GM12864 (cell line): Measurements from ENCODE around the gene MFSD11.
"Not testable (repeated sequence)": the region's sequence is repeated elsewhere in the genome, so short reads cannot be mapped to it uniquely, and the experiment has no call there.

Source experiments
- DNase-seq: peaks from one replicate; pipeline ENCODE4 v3.0.0-alpha.2; 2011; ENCODE audit warnings: low read depth
- H3K4me3 ChIP-seq: 2 replicates; pipeline ENCODE4 v1.5.1; 2011; ENCODE audit warnings: mild to moderate bottlenecking, low read depth, low read length, control low read depth
- CTCF ChIP-seq: IDR thresholded peaks from 2 replicates; pipeline ENCODE4 v1.5.1; 2011; ENCODE audit warnings: low read depth, mild to moderate bottlenecking, moderate library complexity, low read length, control low read depth, inconsistent platforms; ENCODE audit errors: missing control alignments

The MFSD11 gene

GRCh38 chr17:76772842-76773525 lies 35.1 kb downstream of the MFSD11 start:
- no peak overlapping the region for H3K4me3 ChIP-seq
- TF ChIP-seq CTCF = no peak
- DNase-seq = no peak

GRCh38 chr17:76775021-76775600 lies 37.2 kb downstream of the MFSD11 start:
- TF ChIP-seq CTCF = no peak
- no peak overlapping the region for H3K4me3 ChIP-seq
- no peak for DNase-seq

DNA sequence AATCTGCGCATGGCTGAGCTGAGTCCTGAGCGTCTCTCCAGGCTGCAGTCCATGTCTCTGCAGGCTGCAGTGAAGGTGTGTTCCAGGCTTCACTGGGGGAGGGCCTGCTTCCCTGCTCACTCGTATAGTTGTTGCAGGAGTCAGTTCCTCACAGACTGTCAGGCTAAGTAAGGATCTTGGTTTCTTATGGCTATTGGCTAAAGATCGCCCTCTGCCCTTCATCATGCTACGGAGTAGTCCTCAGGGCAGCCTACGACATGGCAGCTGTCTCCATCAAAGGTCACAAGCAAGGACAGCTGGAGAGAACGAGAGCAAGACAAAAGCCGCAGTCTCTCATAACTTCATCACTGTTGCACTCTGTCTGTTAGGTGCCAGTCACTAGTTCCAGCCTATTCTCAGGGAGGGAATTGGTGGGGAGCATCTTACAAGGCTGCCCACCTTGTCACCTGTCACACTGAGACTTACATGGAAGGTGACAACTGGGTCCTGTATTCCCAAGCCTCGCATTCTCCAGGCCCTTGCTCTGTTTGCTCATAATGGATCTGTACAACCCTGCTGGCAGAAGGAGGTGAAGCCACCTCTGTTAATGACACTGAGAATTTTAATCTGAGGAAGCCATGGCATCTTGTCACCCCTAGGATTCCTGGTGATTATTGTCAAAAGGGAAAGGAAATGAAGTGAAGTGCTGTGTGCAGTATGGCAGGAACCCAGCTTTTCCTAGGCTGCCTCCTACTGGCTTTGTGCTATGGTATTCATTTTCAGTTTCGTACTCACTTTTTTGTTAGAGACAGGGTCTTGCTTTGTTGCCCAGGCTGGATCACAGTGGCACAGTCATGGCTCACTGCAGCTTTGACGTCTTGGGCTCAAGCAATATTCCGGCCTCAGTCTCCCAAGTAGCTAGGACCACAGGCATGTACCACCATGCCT lies 43.4 kb downstream of the MFSD11 start:
- H3K4me3 ChIP-seq = no peak overlapping the region
- peak; percentile 1 for TF ChIP-seq CTCF
- no peak for DNase-seq

GRCh38 chr17:76783146-76783545 lies 45.2 kb downstream of the MFSD11 start:
- no peak overlapping the region for H3K4me3 ChIP-seq
- no peak for TF ChIP-seq CTCF
- no peak for DNase-seq

GRCh38 chr17:76784926-76785325 lies 47.0 kb downstream of the MFSD11 start:
- H3K4me3 ChIP-seq = no peak overlapping the region
- no peak for TF ChIP-seq CTCF
- DNase-seq = no peak

DNA sequence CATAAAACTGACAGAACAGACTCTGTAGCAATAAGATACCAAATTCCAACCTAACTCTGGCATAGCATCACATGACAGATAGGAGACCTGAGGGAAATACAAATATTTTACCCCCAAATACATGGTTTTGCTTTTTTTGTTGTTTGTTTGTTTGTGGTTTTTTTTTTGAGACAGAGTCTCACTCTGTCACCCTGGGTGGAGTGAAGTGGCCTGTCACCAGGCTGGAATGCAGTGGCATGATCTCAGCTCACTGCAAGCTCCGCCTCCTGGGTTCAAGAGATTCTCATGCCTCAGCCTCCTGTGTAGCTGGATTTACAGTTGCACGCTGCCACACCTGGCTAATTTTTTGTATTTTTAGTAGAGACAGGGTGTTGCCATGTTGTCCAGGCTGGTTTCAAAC lies 49.9 kb downstream of the MFSD11 start:
- not testable (repeated sequence) for H3K4me3 ChIP-seq, DNase-seq

DNA sequence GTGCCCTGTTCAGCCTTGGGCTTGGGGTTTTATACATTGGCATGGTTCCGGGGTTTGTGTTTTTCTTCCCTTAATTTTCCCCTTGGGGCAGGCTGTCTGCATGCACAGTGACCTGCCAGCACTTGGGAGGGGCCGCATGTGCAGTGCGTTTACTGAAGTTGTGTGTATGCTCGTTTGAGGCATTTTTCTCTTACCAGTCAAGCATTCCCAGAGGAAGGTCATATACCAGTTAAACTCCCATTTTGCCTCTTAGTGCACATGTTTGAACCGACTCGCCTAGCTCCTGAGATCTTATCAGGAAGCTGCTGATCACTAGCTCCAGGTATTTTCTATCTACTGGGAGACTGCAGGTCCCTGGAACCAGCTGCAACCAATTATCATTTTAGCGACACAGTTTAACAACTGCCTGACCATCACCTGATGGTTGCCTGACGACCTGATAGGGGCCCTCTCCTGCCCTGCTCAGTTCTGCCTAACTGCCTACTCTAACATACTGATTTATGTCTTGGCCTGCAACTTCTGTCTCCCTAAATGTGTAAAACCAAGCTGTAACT lies 51.4 kb downstream of the MFSD11 start:
- no peak overlapping the region for H3K4me3 ChIP-seq
- TF ChIP-seq CTCF = no peak
- no peak for DNase-seq
